Measurements from ENCODE around the gene ARHGAP22.

ARHGAP22 gene

GRCh38 chr10:48626447-48626846 is 21.6 kb upstream of the ARHGAP22 start:
- H3K9me2 ChIP-seq (replicated peaks; ENCODE audit: insufficient read depth, low read length) = no peaks in the 10 kb centered on the region
- H3K27me3 ChIP-seq (replicated peaks; ENCODE audit: insufficient read depth, low read length) = no peaks in the 10 kb centered on the region
- TF ChIP-seq EZH2phosphoT487 (IDR thresholded peaks at IDR 0.05; ENCODE audit: low read length) = no peak
- H3K9ac ChIP-seq (ENCODE audit: low read length) = no peak overlapping the region
- H3K4me3 ChIP-seq (ENCODE audit: low read length) = no peak overlapping the region
- no peak overlapping the region for H3K4me2 ChIP-seq (ENCODE audit: low read depth, low read length)
- H3K27ac ChIP-seq (ENCODE audit: low read length) = no peak overlapping the region
- H3K9me3 ChIP-seq (replicated peaks; ENCODE audit: insufficient read depth, low read length) = no peaks in the 10 kb centered on the region
- no peaks in the 10 kb centered on the region for H3F3A ChIP-seq (ENCODE audit: insufficient read depth, low read length)
- peaks cover under 1% of the 10 kb centered on the region for H3K4me1 ChIP-seq (ENCODE audit: low read length)
- H3K79me2 ChIP-seq (ENCODE audit: low read length) = no peaks in the 10 kb centered on the region
- no peak overlapping the region for H2AFZ ChIP-seq (ENCODE audit: low read length)
- no peak for DNase-seq
- H4K20me1 ChIP-seq (ENCODE audit: insufficient read depth, low read length) = no peaks in the 10 kb centered on the region
- no peaks in the 10 kb centered on the region for H3K36me3 ChIP-seq (replicated peaks; ENCODE audit: insufficient read depth, low read length)

GRCh38 chr10:48625826-48626134 is 20.9 kb upstream of the ARHGAP22 start:
- H3K4me1 ChIP-seq (ENCODE audit: low read length) = no peaks in the 10 kb centered on the region
- no peaks in the 10 kb centered on the region for H4K20me1 ChIP-seq (ENCODE audit: insufficient read depth, low read length)
- H3K9ac ChIP-seq (ENCODE audit: low read length) = no peak overlapping the region
- H3K9me2 ChIP-seq (replicated peaks; ENCODE audit: insufficient read depth, low read length) = no peaks in the 10 kb centered on the region
- no peaks in the 10 kb centered on the region for H3K36me3 ChIP-seq (replicated peaks; ENCODE audit: insufficient read depth, low read length)
- H3K9me3 ChIP-seq (replicated peaks; ENCODE audit: insufficient read depth, low read length) = no peaks in the 10 kb centered on the region
- no peak for TF ChIP-seq CTCF (IDR thresholded peaks at IDR 0.05; ENCODE audit: low read length)
- no peak for TF ChIP-seq EZH2 (optimal IDR thresholded peaks at IDR 0.05; ENCODE audit: low read depth, low read length)
- no peak for TF ChIP-seq EZH2phosphoT487 (IDR thresholded peaks at IDR 0.05; ENCODE audit: low read length)
- H3K27ac ChIP-seq (ENCODE audit: low read length) = no peak overlapping the region
- no peaks in the 10 kb centered on the region for H3F3A ChIP-seq (ENCODE audit: insufficient read depth, low read length)
- H3K4me2 ChIP-seq (ENCODE audit: low read depth, low read length) = no peak overlapping the region
- DNase-seq = no peak
- no peaks in the 10 kb centered on the region for H3K79me2 ChIP-seq (ENCODE audit: low read length)
- H3K27me3 ChIP-seq (replicated peaks; ENCODE audit: insufficient read depth, low read length) = no peaks in the 10 kb centered on the region
- no peak overlapping the region for H3K4me3 ChIP-seq (ENCODE audit: low read length)
- no peak overlapping the region for H2AFZ ChIP-seq (ENCODE audit: low read length)

- H2AFZ ChIP-seq (ENCODE audit: low read length) = no peak overlapping the region
- H3K4me1 ChIP-seq (ENCODE audit: low read length) = no peaks in the 10 kb centered on the region
- H4K20me1 ChIP-seq (ENCODE audit: insufficient read depth, low read length) = no peaks in the 10 kb centered on the region
- H3K27ac ChIP-seq (ENCODE audit: low read length) = no peak overlapping the region
- no peak overlapping the region for H3K9ac ChIP-seq (ENCODE audit: low read length)
- no peak overlapping the region for H3K4me3 ChIP-seq (ENCODE audit: low read length)
- H3K4me2 ChIP-seq (ENCODE audit: low read depth, low read length) = no peak overlapping the region
- no peaks in the 10 kb centered on the region for H3F3A ChIP-seq (ENCODE audit: insufficient read depth, low read length)
- TF ChIP-seq EZH2 (optimal IDR thresholded peaks at IDR 0.05; ENCODE audit: low read depth, low read length) (no peak), EZH2phosphoT487 (IDR thresholded peaks at IDR 0.05; ENCODE audit: low read length) (no peak), CTCF (IDR thresholded peaks at IDR 0.05; ENCODE audit: low read length) (no peak)
- H3K79me2 ChIP-seq (ENCODE audit: low read length) = no peaks in the 10 kb centered on the region
- no peaks in the 10 kb centered on the region for H3K9me3 ChIP-seq (replicated peaks; ENCODE audit: insufficient read depth, low read length)
- H3K36me3 ChIP-seq (replicated peaks; ENCODE audit: insufficient read depth, low read length) = no peaks in the 10 kb centered on the region
- H3K9me2 ChIP-seq (replicated peaks; ENCODE audit: insufficient read depth, low read length) = no peaks in the 10 kb centered on the region
- DNase-seq = no peak
- H3K27me3 ChIP-seq (replicated peaks; ENCODE audit: insufficient read depth, low read length) = no peaks in the 10 kb centered on the region
Measured at GRCh38 chr10:48623607-48624132, 18.8 kb upstream of the ARHGAP22 start.

- Histone ChIP-seq H3K36me3 (replicated peaks; ENCODE audit: insufficient read depth, low read length) (no peaks in the 10 kb centered on the region), H3K27ac (ENCODE audit: low read length) (no peak overlapping the region), H3F3A (ENCODE audit: insufficient read depth, low read length) (no peaks in the 10 kb centered on the region), H3K4me3 (ENCODE audit: low read length) (no peak overlapping the region), H3K4me2 (ENCODE audit: low read depth, low read length) (no peak overlapping the region), H3K9ac (ENCODE audit: low read length) (no peak overlapping the region), H3K79me2 (ENCODE audit: low read length) (no peaks in the 10 kb centered on the region), H2AFZ (ENCODE audit: low read length) (no peak overlapping the region), H3K9me3 (replicated peaks; ENCODE audit: insufficient read depth, low read length) (no peaks in the 10 kb centered on the region), H3K4me1 (ENCODE audit: low read length) (no peaks in the 10 kb centered on the region), H3K9me2 (replicated peaks; ENCODE audit: insufficient read depth, low read length) (no peaks in the 10 kb centered on the region), H3K27me3 (replicated peaks; ENCODE audit: insufficient read depth, low read length) (no peaks in the 10 kb centered on the region), H4K20me1 (ENCODE audit: insufficient read depth, low read length) (no peaks in the 10 kb centered on the region)
- TF ChIP-seq EZH2phosphoT487 (IDR thresholded peaks at IDR 0.05; ENCODE audit: low read length) (no peak), CTCF (IDR thresholded peaks at IDR 0.05; ENCODE audit: low read length) (no peak), EZH2 (optimal IDR thresholded peaks at IDR 0.05; ENCODE audit: low read depth, low read length) (no peak)
- DNase-seq = no peak
Measured at GRCh38 chr10:48623009-48623408, 18.1 kb upstream of the ARHGAP22 start.

Measured in MM.1S (cell line).